Colonic mucosa (tissue), 4 donors: ENCODE results near the gene NOLC1. TPM values are rescaled to one million over a fixed set of nuclear protein-coding genes. Genes with fewer than 3 reads are reported as not detected.

Source experiments
- DNase-seq: peaks from one replicate; pipeline ENCODE4 v3.0.0-alpha.2; 2020
- H3K27ac ChIP-seq: fragments of 200-600 bp; one replicate; pipeline ENCODE4 v1.8.0; 2021
- H3K27me3 ChIP-seq: fragments of 200-600 bp; one replicate; pipeline ENCODE4 v1.8.0; 2021
- H3K36me3 ChIP-seq: fragments of 200-600 bp; one replicate; pipeline ENCODE4 v1.8.0; 2021
- H3K4me1 ChIP-seq: fragments of 200-600 bp; one replicate; pipeline ENCODE4 v1.8.0; 2021; ENCODE audit warnings: mild to moderate bottlenecking
- H3K4me3 ChIP-seq: fragments of 200-600 bp; one replicate; pipeline ENCODE4 v1.8.0; 2021
- H3K9ac ChIP-seq, 2 donors: one replicate each; pipeline ENCODE4 v1.7.0; 2013; ENCODE audit warnings: control low read depth in 2 of 2, low read depth in 2 of 2, low read length in 2 of 2
- H3K9me3 ChIP-seq: fragments of 200-600 bp; one replicate; pipeline ENCODE4 v1.8.0; 2021
- CTCF ChIP-seq: fragments of 200-600 bp; IDR thresholded peaks from one replicate; pipeline ENCODE4 v1.8.0; 2022; ENCODE audit warnings: antibody characterized with exemption, mild to moderate bottlenecking
- intact Hi-C: fragments of 100-400 bp; cut with DNase I; formaldehyde crosslinking; loops from one replicate; pipeline ENCODE4 v1.14.1; 2022
- total RNA-seq, 2 donors: library from RNA; stranded (reverse); fragmentation: NEBNext Ultra II Directional in 1 of 2; extraction: Animal tissue kit (Norgen Biotek cat#: 25700) in 1 of 2; gene quantifications; one replicate each; pipeline ENCODE4 v1.2.1, GENCODE V29; 2021
- donor health status: healthy.
- donor health status: DM: no; HTN: no; CAD: no.
- donor health status: DM: no; HTN: no; CAD: no.

NOLC1 gene
- total RNA-seq, 2 donors from 2014 or later = 34.5 to 68.2 TPM

GRCh38 chr10:102132193-102132562 is 20.0 kb upstream of the NOLC1 start:
- peak overlapping the region in 1 of 2 donors; percentile 84 for H3K9ac ChIP-seq
- H3K4me3 ChIP-seq = peak overlapping the region; percentile 88
- no peak for DNase-seq
- no peaks in the 10 kb centered on the region for H3K9me3 ChIP-seq
- H3K27ac ChIP-seq = peak overlapping the region; percentile 91
- no peak for TF ChIP-seq CTCF
- no peaks in the 10 kb centered on the region for H3K36me3 ChIP-seq
- peaks cover 12% of the 10 kb centered on the region for H3K4me1 ChIP-seq
- intact Hi-C loops = no loop called here
- no peaks in the 10 kb centered on the region for H3K27me3 ChIP-seq

GRCh38 chr10:102132563-102133372 is 19.4 kb upstream of the NOLC1 start, which contains the start of gene PPRC1:
PPRC1 (plus strand) TSS chr10:102133040; CDS start chr10:102133069, 29 bp downstream.
- DNase-seq = peak; percentile 98
- H3K36me3 ChIP-seq = peaks cover 2% of the 10 kb centered on the region
- peak within 1 kb of the TSS; percentile 88 for H3K4me3 ChIP-seq
- H3K27ac ChIP-seq = peak within 1 kb of the TSS; percentile 91
- H3K9ac ChIP-seq = peak within 1 kb of the TSS; percentile 84 to 87
- H3K9me3 ChIP-seq = no peaks in the 10 kb centered on the region
- TF ChIP-seq CTCF = peak; percentile 89
- H3K4me1 ChIP-seq = peaks cover 12% of the 10 kb centered on the region
- H3K27me3 ChIP-seq = no peaks in the 10 kb centered on the region
- intact Hi-C loops = no loop called here

GRCh38 chr10:102133373-102134195 is 18.6 kb upstream of the NOLC1 start:
- DNase-seq = peak; percentile 80
- Histone ChIP-seq H3K4me3 (peak overlapping the region; percentile 88), H3K27ac (peak overlapping the region; percentile 91), H3K4me1 (peaks cover 12% of the 10 kb centered on the region), H3K9ac (peak overlapping the region; percentile 84 to 87), H3K27me3 (no peaks in the 10 kb centered on the region), H3K36me3 (peaks cover 10% of the 10 kb centered on the region), H3K9me3 (no peaks in the 10 kb centered on the region)
- TF ChIP-seq CTCF = no peak
- intact Hi-C loops = no loop called here

GRCh38 chr10:102134416-102134815 is 17.8 kb upstream of the NOLC1 start:
- Histone ChIP-seq H3K27me3 (no peaks in the 10 kb centered on the region), H3K4me1 (peaks cover 12% of the 10 kb centered on the region), H3K36me3 (peaks cover 18% of the 10 kb centered on the region), H3K9ac (peak overlapping the region in 1 of 2 donors; percentile 84), H3K27ac (no peak overlapping the region), H3K4me3 (peak overlapping the region; percentile 88), H3K9me3 (no peaks in the 10 kb centered on the region)
- no peak for TF ChIP-seq CTCF
- intact Hi-C loops = no loop called here
- DNase-seq = no peak

GRCh38 chr10:102135956-102136526 is 16.1 kb upstream of the NOLC1 start:
- no peak for DNase-seq
- Histone ChIP-seq H3K27me3 (no peaks in the 10 kb centered on the region), H3K27ac (no peak overlapping the region), H3K9ac (peak overlapping the region in 1 of 2 donors; percentile 3), H3K9me3 (no peaks in the 10 kb centered on the region), H3K36me3 (peaks cover 26% of the 10 kb centered on the region), H3K4me3 (no peak overlapping the region), H3K4me1 (peaks cover 12% of the 10 kb centered on the region)
- no peak for TF ChIP-seq CTCF
- intact Hi-C loops = no loop called here
